ENCODE results near the gene FAM228B. TPM values are rescaled to one million over a fixed set of nuclear protein-coding genes. Genes with fewer than 3 reads are reported as not detected.

The FAM228B gene
- total and polyA plus RNA-seq, 2 experiments from 2014 or later: 12.5 to 14.9 TPM

Other genes starting within 250 kb of the FAM228B start
- gene ATAD2B, start 196.3 kb upstream of the FAM228B start, total RNA-seq: 17.1 and 26.2 TPM in 2 replicates
- gene ATAD2B, start 196.3 kb upstream of the FAM228B start, polyA plus RNA-seq: 6.1 and 8.7 TPM in 2 replicates
- 15.9 and 16.9 TPM in 2 replicates for gene UBXN2A, start 183.0 kb upstream of the FAM228B start, total RNA-seq
- 11.7 and 16.4 TPM in 2 replicates for gene UBXN2A, start 183.0 kb upstream of the FAM228B start, polyA plus RNA-seq
- not detected in 2 replicates for gene MFSD2B, start 113.4 kb upstream of the FAM228B start, total RNA-seq
- 0.25 TPM in 1 of 2 replicates, not detected in the other for gene MFSD2B, start 113.4 kb upstream of the FAM228B start, polyA plus RNA-seq
- 6.0 and 6.8 TPM in 2 replicates for gene WDCP, start 76.1 kb upstream of the FAM228B start, total RNA-seq
- gene WDCP, start 76.1 kb upstream of the FAM228B start, polyA plus RNA-seq: 1.4 and 2.4 TPM in 2 replicates
- gene FKBP1B, start 73.7 kb upstream of the FAM228B start, total RNA-seq: 20.2 and 24.4 TPM in 2 replicates
- gene FKBP1B, start 73.7 kb upstream of the FAM228B start, polyA plus RNA-seq: 36.3 and 37.2 TPM in 2 replicates
- 131 and 158 TPM in 2 replicates for gene SF3B6, start 47.1 kb upstream of the FAM228B start, total RNA-seq
- 170 and 174 TPM in 2 replicates for gene SF3B6, start 47.1 kb upstream of the FAM228B start, polyA plus RNA-seq
- gene TP53I3, start 38.6 kb upstream of the FAM228B start, total RNA-seq: 29.8 and 31.9 TPM in 2 replicates
- gene TP53I3, start 38.6 kb upstream of the FAM228B start, polyA plus RNA-seq: 52.9 and 56.2 TPM in 2 replicates
- gene PFN4, start 135 bp upstream of the FAM228B start, total RNA-seq: 0.24 and 1.2 TPM in 2 replicates
- gene PFN4, start 135 bp upstream of the FAM228B start, polyA plus RNA-seq: 0.75 and 1.7 TPM in 2 replicates
- 0.13 and 0.24 TPM in 2 replicates for gene FAM228A, start 51.6 kb downstream of the FAM228B start, total RNA-seq
- 0.86 TPM in 1 of 2 replicates, not detected in the other for gene FAM228A, start 51.6 kb downstream of the FAM228B start, polyA plus RNA-seq
- gene ITSN2, start 237.1 kb downstream of the FAM228B start, total RNA-seq: 24.5 and 34.4 TPM in 2 replicates
- 20.3 and 29.4 TPM in 2 replicates for gene ITSN2, start 237.1 kb downstream of the FAM228B start, polyA plus RNA-seq